NCI-H2171 treated with DMSO at 0.1 percent for 48 hours (cell line): ENCODE results near the gene HEPACAM2.

Source experiments
- DNase-seq: peaks from one replicate; lab custom pipeline; 2025; lab: John Stamatoyannopoulos, UW

HEPACAM2 gene

GRCh38 chr7:93226310-93226709 lies at the start of gene HEPACAM2:
TSS of gene HEPACAM2 (minus strand) at chr7:93226469.
- DNase-seq = peak; percentile 89

GRCh38 chr7:93265220-93265619 lies 39.0 kb upstream of the HEPACAM2 start:
- no peak for DNase-seq

GRCh38 chr7:93262535-93262934 lies 36.3 kb upstream of the HEPACAM2 start:
- no peak for DNase-seq

- DNase-seq = no peak
Measured at GRCh38 chr7:93258661-93259060, 32.4 kb upstream of the HEPACAM2 start.

GRCh38 chr7:93249491-93250148 lies 23.4 kb upstream of the HEPACAM2 start:
- DNase-seq = no peak

- peak; percentile 51 for DNase-seq
Measured at GRCh38 chr7:93245525-93246432, 19.5 kb upstream of the HEPACAM2 start.

- DNase-seq = no peak
Measured at GRCh38 chr7:93242106-93242505, 15.8 kb upstream of the HEPACAM2 start.

- no peak for DNase-seq
Measured at GRCh38 chr7:93239824-93240223, 13.6 kb upstream of the HEPACAM2 start.

- DNase-seq = no peak
Measured at GRCh38 chr7:93238748-93239147, 12.5 kb upstream of the HEPACAM2 start.

GRCh38 chr7:93238131-93238530 lies 11.9 kb upstream of the HEPACAM2 start:
- DNase-seq = no peak

- DNase-seq = no peak
Measured at GRCh38 chr7:93235541-93235940, 9.3 kb upstream of the HEPACAM2 start.

- DNase-seq = peak; percentile 50
Measured at GRCh38 chr7:93232673-93233018, 6.4 kb upstream of the HEPACAM2 start.

GRCh38 chr7:93231799-93232672 lies 5.8 kb upstream of the HEPACAM2 start, which contains the start of gene VPS50:
TSS of gene VPS50 (plus strand) at chr7:93232366. CDS start at chr7:93232468, 102 bp downstream.
- DNase-seq = peak; percentile 99

- no peak for DNase-seq
Measured at GRCh38 chr7:93231259-93231658, 5.0 kb upstream of the HEPACAM2 start.

- DNase-seq = peak; percentile 82
Measured at GRCh38 chr7:93228302-93228701, 2.0 kb upstream of the HEPACAM2 start.

GRCh38 chr7:93219868-93220267 lies 6.4 kb downstream of the HEPACAM2 start:
- DNase-seq = peak; percentile 16

GRCh38 chr7:93218997-93219827 lies 7.1 kb downstream of the HEPACAM2 start:
- DNase-seq = no peak

GRCh38 chr7:93212881-93213280 lies 13.4 kb downstream of the HEPACAM2 start:
- peak; percentile 99 for DNase-seq

GRCh38 chr7:93211228-93211818 lies 14.9 kb downstream of the HEPACAM2 start:
- DNase-seq = no peak

- DNase-seq = no peak
Measured at GRCh38 chr7:93205046-93205445, 21.2 kb downstream of the HEPACAM2 start.

GRCh38 chr7:93203496-93203895 lies 22.8 kb downstream of the HEPACAM2 start:
- DNase-seq = peak; percentile 96
